ENCODE data around the gene ARFGAP1. TPM values are rescaled to one million over a fixed set of nuclear protein-coding genes. Genes with fewer than 3 reads are reported as not detected.
"Not testable (repeated sequence)": the region's sequence is repeated elsewhere in the genome, so short reads cannot be mapped to it uniquely, and the experiment has no call there.

Gene ARFGAP1
- total and polyA plus RNA-seq, 2 donors (not counting 3 experiments of a cell fraction or from before 2014, with no cell fraction given): 93.7 to 126 TPM

DNA sequence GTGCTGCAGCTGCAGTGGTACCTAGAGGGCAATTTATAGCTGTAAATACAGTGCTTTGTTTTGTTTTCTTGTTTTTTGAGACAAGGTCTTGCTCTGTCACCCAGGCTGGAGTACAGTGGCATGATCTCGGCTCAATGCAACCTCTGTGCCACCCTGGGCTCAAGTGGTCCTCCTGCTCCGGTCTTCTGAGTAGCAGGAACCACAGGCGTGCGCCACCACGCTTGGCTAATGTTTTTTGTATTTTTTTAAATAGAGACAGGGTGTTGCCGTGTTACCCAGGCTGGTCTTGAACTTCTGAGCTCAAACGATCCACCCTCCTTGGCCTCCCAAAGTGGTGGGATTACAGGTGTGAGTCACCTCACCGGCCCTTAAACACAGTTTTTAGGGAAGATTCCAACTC, 61.7 kb downstream of the ARFGAP1 start:
- H3K79me2 ChIP-seq (ENCODE audit: control insufficient read depth, insufficient read depth, low read length): no peaks in the 10 kb centered on the region
- H3K9ac ChIP-seq (replicated peaks; ENCODE audit: extremely low read depth, insufficient read depth, low read length): no peak overlapping the region
- H3K36me3 ChIP-seq (ENCODE audit: control insufficient read depth in 2 of 2, extremely low read depth in 1 of 2, insufficient read depth in 2 of 2, low read length in 2 of 2): no peaks in the 10 kb centered on the region
- dilution Hi-C loops (cut with MboI; ENCODE audit: extremely low pct_ligation_motif_present, low sequenced_read_pairs): no loop called here
- intact Hi-C loops (cut with micrococcal nuclease): no loop called here
- ChIA-PET POLR2A (no interaction called here), CTCF (no interaction called here)
- TF ChIP-seq POLR2AphosphoS5 (IDR thresholded peaks at IDR 0.05; ENCODE audit: insufficient read depth, low read depth, low read length): no peak
- TF ChIP-seq GATA2 (IDR thresholded peaks at IDR 0.05; ENCODE audit: insufficient read depth, insufficient read length, low read depth, low read length): no peak
- TF ChIP-seq MYC (IDR thresholded peaks at IDR 0.05; ENCODE audit: low read depth, low read length): no peak
- no peak for TF ChIP-seq JUN (IDR thresholded peaks at IDR 0.05; ENCODE audit: borderline replicate concordance, insufficient read depth, insufficient read length, low read depth)
- TF ChIP-seq POLR2A (IDR thresholded peaks at IDR 0.05; ENCODE audit: low read depth, low read length): no peak
- TF ChIP-seq EZH2 (IDR thresholded peaks at IDR 0.05; ENCODE audit: borderline replicate concordance, low read depth, low read length, severe bottlenecking): no peak
- TF ChIP-seq, protein P1, sequence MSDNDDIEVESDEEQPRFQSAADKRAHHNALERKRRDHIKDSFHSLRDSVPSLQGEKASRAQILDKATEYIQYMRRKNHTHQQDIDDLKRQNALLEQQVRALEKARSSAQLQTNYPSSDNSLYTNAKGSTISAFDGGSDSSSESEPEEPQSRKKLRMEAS (IDR thresholded peaks at IDR 0.05; ENCODE audit: insufficient read depth, insufficient read length): no peak
- TF ChIP-seq, protein P2, sequence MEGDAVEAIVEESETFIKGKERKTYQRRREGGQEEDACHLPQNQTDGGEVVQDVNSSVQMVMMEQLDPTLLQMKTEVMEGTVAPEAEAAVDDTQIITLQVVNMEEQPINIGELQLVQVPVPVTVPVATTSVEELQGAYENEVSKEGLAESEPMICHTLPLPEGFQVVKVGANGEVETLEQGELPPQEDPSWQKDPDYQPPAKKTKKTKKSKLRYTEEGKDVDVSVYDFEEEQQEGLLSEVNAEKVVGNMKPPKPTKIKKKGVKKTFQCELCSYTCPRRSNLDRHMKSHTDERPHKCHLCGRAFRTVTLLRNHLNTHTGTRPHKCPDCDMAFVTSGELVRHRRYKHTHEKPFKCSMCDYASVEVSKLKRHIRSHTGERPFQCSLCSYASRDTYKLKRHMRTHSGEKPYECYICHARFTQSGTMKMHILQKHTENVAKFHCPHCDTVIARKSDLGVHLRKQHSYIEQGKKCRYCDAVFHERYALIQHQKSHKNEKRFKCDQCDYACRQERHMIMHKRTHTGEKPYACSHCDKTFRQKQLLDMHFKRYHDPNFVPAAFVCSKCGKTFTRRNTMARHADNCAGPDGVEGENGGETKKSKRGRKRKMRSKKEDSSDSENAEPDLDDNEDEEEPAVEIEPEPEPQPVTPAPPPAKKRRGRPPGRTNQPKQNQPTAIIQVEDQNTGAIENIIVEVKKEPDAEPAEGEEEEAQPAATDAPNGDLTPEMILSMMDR (IDR thresholded peaks at IDR 0.05; ENCODE audit: extremely low read depth in 1 of 2, insufficient read depth in 1 of 2, low read depth in 1 of 2, low read length in 2 of 2): no peak
- TF ChIP-seq FOS (IDR thresholded peaks at IDR 0.05; ENCODE audit: borderline replicate concordance, insufficient read depth, low read length): no peak
- FAIRE-seq (no peak), DNase-seq (ENCODE audit: low read depth, low spot score) (no peak)
- no peaks in the 10 kb centered on the region for H3K27me3 ChIP-seq (ENCODE audit: control insufficient read depth in 2 of 2, insufficient read depth in 2 of 2, low read length in 2 of 2)
- no peaks in the 10 kb centered on the region for H3K4me1 ChIP-seq (ENCODE audit: control insufficient read depth, extremely low read depth, insufficient read depth, low read length)
- no peaks in the 10 kb centered on the region for H3K9me1 ChIP-seq (replicated peaks; ENCODE audit: control insufficient read depth, extremely low read depth, insufficient read depth, low read length)
- H3K9me3 ChIP-seq (replicated peaks; ENCODE audit: control insufficient read depth, insufficient read depth, low read length): no peaks in the 10 kb centered on the region
- no peak overlapping the region for H3K27ac ChIP-seq (ENCODE audit: insufficient read depth, low read depth, low read length)
- H3K4me2 ChIP-seq (ENCODE audit: insufficient read depth, low read length): no peak overlapping the region
- H2AFZ ChIP-seq (ENCODE audit: low read depth, low read length): no peak overlapping the region
- BruUV-seq (replicated peaks): no TSS peak
- no peak overlapping the region for H3K4me3 ChIP-seq (replicated peaks in 1 of 3; ENCODE audit: insufficient read depth in 1 of 3, low read depth in 1 of 3, low read length in 3 of 3)
- no peaks in the 10 kb centered on the region for H4K20me1 ChIP-seq (replicated peaks; ENCODE audit: control insufficient read depth, extremely low read depth, insufficient read depth, low read length)

GRCh38 chr20:63335060-63335459, 62.4 kb downstream of the ARFGAP1 start:
- intact Hi-C loops (cut with micrococcal nuclease); H3K9ac ChIP-seq (replicated peaks; ENCODE audit: extremely low read depth, insufficient read depth, low read length); H3K9me3 ChIP-seq (replicated peaks; ENCODE audit: control insufficient read depth, insufficient read depth, low read length); POLR2A ChIA-PET; H4K20me1 ChIP-seq (replicated peaks; ENCODE audit: control insufficient read depth, extremely low read depth, insufficient read depth, low read length); FAIRE-seq; BruUV-seq (replicated peaks); H3K4me1 ChIP-seq (ENCODE audit: control insufficient read depth, extremely low read depth, insufficient read depth, low read length); H3K4me2 ChIP-seq (ENCODE audit: insufficient read depth, low read length); H2AFZ ChIP-seq (ENCODE audit: low read depth, low read length); H3K4me3 ChIP-seq (replicated peaks in 1 of 3; ENCODE audit: insufficient read depth in 1 of 3, low read depth in 1 of 3, low read length in 3 of 3); H3K27me3 ChIP-seq (ENCODE audit: control insufficient read depth in 2 of 2, insufficient read depth in 2 of 2, low read length in 2 of 2); H3K79me2 ChIP-seq (ENCODE audit: control insufficient read depth, insufficient read depth, low read length); H3K36me3 ChIP-seq (ENCODE audit: control insufficient read depth in 2 of 2, extremely low read depth in 1 of 2, insufficient read depth in 2 of 2, low read length in 2 of 2); DNase-seq (ENCODE audit: low read depth, low spot score); H3K27ac ChIP-seq (ENCODE audit: insufficient read depth, low read depth, low read length); CTCF ChIA-PET; dilution Hi-C loops (cut with MboI; ENCODE audit: extremely low pct_ligation_motif_present, low sequenced_read_pairs); H3K9me1 ChIP-seq (replicated peaks; ENCODE audit: control insufficient read depth, extremely low read depth, insufficient read depth, low read length): not testable (repeated sequence)
